Measurements from ENCODE around the gene SLC25A1. TPM values are rescaled to one million over a fixed set of nuclear protein-coding genes. Genes with fewer than 3 reads are reported as not detected.

The SLC25A1 gene
- total and polyA plus RNA-seq, 2 of the 8 experiments (the other 6 are each of a cell fraction or from before 2014, with no cell fraction given): 110 to 148 TPM

GRCh38 chr22:19218541-19219233 is 40.2 kb upstream of the SLC25A1 start (continued):
- no peak for TF ChIP-seq E2F6 (IDR thresholded peaks at IDR 0.05)
- TF ChIP-seq CTCF (IDR thresholded peaks at IDR 0.05; ENCODE audit: control extremely low read depth in 1 of 3, insufficient read depth in 1 of 3, low read depth in 1 of 3, low read length in 3 of 3): no peak

Data from H1 (cell line).